ENCODE results near the gene SNORC.

DNA sequence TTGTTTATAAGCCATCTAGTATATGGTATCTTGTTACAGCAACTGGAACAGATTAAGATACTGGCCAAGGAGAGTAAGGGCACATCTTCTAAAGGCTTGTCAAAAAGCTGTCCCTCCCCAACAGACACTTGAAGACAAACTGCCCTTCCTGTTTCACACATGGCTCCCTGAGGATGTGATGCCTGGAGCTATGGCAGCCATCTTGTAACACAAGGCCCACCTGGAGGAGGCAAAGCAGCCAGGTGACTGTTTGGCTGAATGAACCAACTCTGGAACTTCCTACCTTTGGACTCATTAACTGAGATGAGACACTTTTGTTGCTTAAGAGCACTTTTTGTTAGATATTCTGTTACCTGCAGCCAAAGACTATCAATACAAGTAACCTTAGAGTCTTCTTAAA is 54.4 kb downstream of the SNORC start:
- no peak for TF ChIP-seq POLR2A (IDR thresholded peaks at IDR 0.05)
- TF ChIP-seq, protein P1, sequence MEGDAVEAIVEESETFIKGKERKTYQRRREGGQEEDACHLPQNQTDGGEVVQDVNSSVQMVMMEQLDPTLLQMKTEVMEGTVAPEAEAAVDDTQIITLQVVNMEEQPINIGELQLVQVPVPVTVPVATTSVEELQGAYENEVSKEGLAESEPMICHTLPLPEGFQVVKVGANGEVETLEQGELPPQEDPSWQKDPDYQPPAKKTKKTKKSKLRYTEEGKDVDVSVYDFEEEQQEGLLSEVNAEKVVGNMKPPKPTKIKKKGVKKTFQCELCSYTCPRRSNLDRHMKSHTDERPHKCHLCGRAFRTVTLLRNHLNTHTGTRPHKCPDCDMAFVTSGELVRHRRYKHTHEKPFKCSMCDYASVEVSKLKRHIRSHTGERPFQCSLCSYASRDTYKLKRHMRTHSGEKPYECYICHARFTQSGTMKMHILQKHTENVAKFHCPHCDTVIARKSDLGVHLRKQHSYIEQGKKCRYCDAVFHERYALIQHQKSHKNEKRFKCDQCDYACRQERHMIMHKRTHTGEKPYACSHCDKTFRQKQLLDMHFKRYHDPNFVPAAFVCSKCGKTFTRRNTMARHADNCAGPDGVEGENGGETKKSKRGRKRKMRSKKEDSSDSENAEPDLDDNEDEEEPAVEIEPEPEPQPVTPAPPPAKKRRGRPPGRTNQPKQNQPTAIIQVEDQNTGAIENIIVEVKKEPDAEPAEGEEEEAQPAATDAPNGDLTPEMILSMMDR (IDR thresholded peaks at IDR 0.05) = no peak

Measured in right lobe of liver (tissue), 4 donors.